Endothelial cell (in vitro differentiated cells): Measurements from ENCODE around the gene ZNF644. TPM values are rescaled to one million over a fixed set of nuclear protein-coding genes. Genes with fewer than 3 reads are reported as not detected.

Source experiments
- DNase-seq: peaks from one replicate; pipeline ENCODE4 v3.0.0; 2021; ENCODE audit warnings: low spot score
- H3K27ac Mint-ChIP-seq: one replicate; pipeline ENCODE4 v1.8.0; 2021; ENCODE audit warnings: mixed read lengths, inconsistent platforms; ENCODE audit not compliant: unreplicated experiment
- H3K27me3 Mint-ChIP-seq: one replicate; pipeline ENCODE4 v1.8.0; 2021; ENCODE audit warnings: mild to moderate bottlenecking, moderate library complexity, mixed read lengths, inconsistent platforms; ENCODE audit not compliant: unreplicated experiment
- H3K36me3 Mint-ChIP-seq: one replicate; pipeline ENCODE4 v1.8.0; 2021; ENCODE audit warnings: mild to moderate bottlenecking, low read depth, mixed read lengths, inconsistent platforms; ENCODE audit not compliant: unreplicated experiment
- H3K4me1 Mint-ChIP-seq: one replicate; pipeline ENCODE4 v1.8.0; 2021; ENCODE audit warnings: mild to moderate bottlenecking, mixed read lengths, inconsistent platforms; ENCODE audit not compliant: unreplicated experiment
- H3K4me3 Mint-ChIP-seq: one replicate; pipeline ENCODE4 v1.8.0; 2021; ENCODE audit warnings: mild to moderate bottlenecking, mixed read lengths, inconsistent platforms; ENCODE audit not compliant: unreplicated experiment
- H3K9me3 Mint-ChIP-seq: one replicate; pipeline ENCODE4 v1.8.0; 2021; ENCODE audit warnings: mixed read lengths, inconsistent platforms; ENCODE audit not compliant: unreplicated experiment
- CTCF ChIP-seq: fragments of 200-600 bp; sonication (generic); IDR thresholded peaks from one replicate; pipeline ENCODE4 v1.5.0; 2021; ENCODE audit warnings: antibody characterized with exemption; ENCODE audit not compliant: unreplicated experiment
- total RNA-seq: library from RNA; stranded (reverse); fragmentation: NEBNext Ultra II Directional; extraction: Animal tissue kit (Norgen Biotek cat#: 25700); gene quantifications from one replicate; pipeline ENCODE4 v1.2.1, GENCODE V29; 2021; ENCODE audit not compliant: unreplicated experiment

ZNF644 gene
- total RNA-seq, 1 donor from 2014 or later: 67.1 TPM

GRCh38 chr1:90970208-90970607 is 51.6 kb downstream of the ZNF644 start:
- Mint-ChIP-seq H3K4me1 (peaks cover 6% of the 10 kb centered on the region), H3K36me3 (peaks cover 12% of the 10 kb centered on the region), H3K9me3 (no peaks in the 10 kb centered on the region), H3K27me3 (peaks cover 3% of the 10 kb centered on the region), H3K4me3 (no peak overlapping the region), H3K27ac (no peak overlapping the region)
- DNase-seq: no peak
- TF ChIP-seq CTCF: no peak

- Mint-ChIP-seq H3K9me3 (no peaks in the 10 kb centered on the region), H3K4me3 (no peak overlapping the region), H3K36me3 (peaks cover 7% of the 10 kb centered on the region), H3K4me1 (no peaks in the 10 kb centered on the region), H3K27me3 (no peaks in the 10 kb centered on the region), H3K27ac (no peak overlapping the region)
- no peak for TF ChIP-seq CTCF
- DNase-seq: no peak
These were observed 52.6 kb downstream of the ZNF644 start for GRCh38 chr1:90969241-90969640.

- no peak for DNase-seq
- TF ChIP-seq CTCF: peak; percentile 45
- Mint-ChIP-seq H3K9me3 (no peaks in the 10 kb centered on the region), H3K4me1 (peaks cover 4% of the 10 kb centered on the region), H3K36me3 (peaks cover 4% of the 10 kb centered on the region), H3K27ac (no peak overlapping the region), H3K4me3 (no peak overlapping the region), H3K27me3 (no peaks in the 10 kb centered on the region)
These were observed 57.3 kb downstream of the ZNF644 start for GRCh38 chr1:90964444-90965035.

GRCh38 chr1:90963651-90964050 is 58.2 kb downstream of the ZNF644 start:
- Mint-ChIP-seq H3K27ac (no peak overlapping the region), H3K27me3 (no peaks in the 10 kb centered on the region), H3K4me3 (no peak overlapping the region), H3K4me1 (peaks cover 4% of the 10 kb centered on the region), H3K36me3 (peaks cover 4% of the 10 kb centered on the region), H3K9me3 (no peaks in the 10 kb centered on the region)
- no peak for DNase-seq
- no peak for TF ChIP-seq CTCF

GRCh38 chr1:90963236-90963635 is 58.6 kb downstream of the ZNF644 start:
- peaks cover 4% of the 10 kb centered on the region for H3K36me3 Mint-ChIP-seq
- no peak for DNase-seq
- H3K4me1 Mint-ChIP-seq: peaks cover 4% of the 10 kb centered on the region
- no peak overlapping the region for H3K27ac Mint-ChIP-seq
- TF ChIP-seq CTCF: no peak
- H3K27me3 Mint-ChIP-seq: no peaks in the 10 kb centered on the region
- H3K9me3 Mint-ChIP-seq: no peaks in the 10 kb centered on the region
- H3K4me3 Mint-ChIP-seq: no peak overlapping the region
